Gastroesophageal sphincter (tissue), 3 donors: ENCODE measurements around the gene AUTS2.

Experiments used
- CTCF ChIP-seq, 4 experiments: fragments of 200-600 bp in 2 of 4; fragments of 450-650 bp in 2 of 4; sonication (generic) in 1 of 4; IDR thresholded peaks; one replicate each; pipeline ENCODE4 v1.5.1; 2017 to 2019; ENCODE audit warnings: antibody characterized with exemption in 4 of 4, mild to moderate bottlenecking in 2 of 4, moderate library complexity in 2 of 4
- POLR2A ChIP-seq, 2 donors: fragments of 450-650 bp; IDR thresholded peaks; one replicate each; pipeline ENCODE4 v1.6.1; 2017; ENCODE audit warnings: antibody characterized with exemption in 2 of 2, mild to moderate bottlenecking in 2 of 2, moderate library complexity in 1 of 2
- POLR2AphosphoS5 ChIP-seq: sonication (generic); formaldehyde crosslinking; IDR thresholded peaks from one replicate; pipeline ENCODE4 v1.6.1; 2017; ENCODE audit warnings: antibody characterized with exemption

GRCh38 chr7:70267381-70268120 is 669.3 kb downstream of the AUTS2 start:
- TF ChIP-seq CTCF (IDR thresholded peaks at IDR 0.05): no peak
- TF ChIP-seq POLR2AphosphoS5: no peak
- no peak for TF ChIP-seq POLR2A (IDR thresholded peaks at IDR 0.05)
